DMS 273 treated with DMSO at 0.1 percent for 48 hours (cell line): Measurements from ENCODE around the gene COX19.
A peak's percentile ranks its signal among the peaks of the same experiment; 100 is the strongest.

Source experiments
- DNase-seq: peaks from one replicate; lab custom pipeline; 2025; lab: John Stamatoyannopoulos, UW

The COX19 gene

GRCh38 chr7:974820-975681, at the start of gene COX19:
COX19 (minus strand) TSS chr7:975549; CDS start chr7:975509, 40 bp downstream.
- peak; percentile 61 for DNase-seq

GRCh38 chr7:1024331-1024841, 49.0 kb upstream of the COX19 start:
- no peak for DNase-seq

- DNase-seq: no peak
Measured at GRCh38 chr7:1022801-1023465, 47.6 kb upstream of the COX19 start.

GRCh38 chr7:1022356-1022755, 47.0 kb upstream of the COX19 start:
- no peak for DNase-seq

GRCh38 chr7:1021931-1022330, 46.6 kb upstream of the COX19 start:
- no peak for DNase-seq

GRCh38 chr7:1021366-1021765, 46.0 kb upstream of the COX19 start:
- no peak for DNase-seq

GRCh38 chr7:1020849-1021251, 45.5 kb upstream of the COX19 start:
- no peak for DNase-seq

GRCh38 chr7:1019789-1020610, 44.7 kb upstream of the COX19 start:
- DNase-seq: no peak

- DNase-seq: no peak
Measured at GRCh38 chr7:1019255-1019785, 44.0 kb upstream of the COX19 start.

- no peak for DNase-seq
Measured at GRCh38 chr7:1018334-1018695, 43.0 kb upstream of the COX19 start.

GRCh38 chr7:1017586-1018333, 42.4 kb upstream of the COX19 start:
- DNase-seq: no peak

- DNase-seq: no peak
Measured at GRCh38 chr7:1016577-1017531, 41.5 kb upstream of the COX19 start.

- DNase-seq: no peak
Measured at GRCh38 chr7:1015196-1016121, 40.1 kb upstream of the COX19 start.

GRCh38 chr7:1014681-1015080, 39.3 kb upstream of the COX19 start:
- DNase-seq: no peak

GRCh38 chr7:1013581-1013980, 38.2 kb upstream of the COX19 start:
- no peak for DNase-seq

GRCh38 chr7:1012716-1013095, 37.4 kb upstream of the COX19 start:
- DNase-seq: no peak

- no peak for DNase-seq
Measured at GRCh38 chr7:1012004-1012715, 36.8 kb upstream of the COX19 start.

GRCh38 chr7:1011297-1012003, 36.1 kb upstream of the COX19 start:
- DNase-seq: no peak
